ENCODE measurements around the gene PPP4C. TPM values are rescaled to one million over a fixed set of nuclear protein-coding genes. Genes with fewer than 3 reads are reported as not detected.
"Not testable (repeated sequence)": the region's sequence is repeated elsewhere in the genome, so short reads cannot be mapped to it uniquely, and the experiment has no call there.

Gene PPP4C
- 100 to 1,000 TPM in 3 of 4 donors, 10 to 100 TPM in 1; 84.6 to 114 (median 105) TPM for polyA plus RNA-seq (ENCODE audit: insufficient read length in 4 of 4)

DNA sequence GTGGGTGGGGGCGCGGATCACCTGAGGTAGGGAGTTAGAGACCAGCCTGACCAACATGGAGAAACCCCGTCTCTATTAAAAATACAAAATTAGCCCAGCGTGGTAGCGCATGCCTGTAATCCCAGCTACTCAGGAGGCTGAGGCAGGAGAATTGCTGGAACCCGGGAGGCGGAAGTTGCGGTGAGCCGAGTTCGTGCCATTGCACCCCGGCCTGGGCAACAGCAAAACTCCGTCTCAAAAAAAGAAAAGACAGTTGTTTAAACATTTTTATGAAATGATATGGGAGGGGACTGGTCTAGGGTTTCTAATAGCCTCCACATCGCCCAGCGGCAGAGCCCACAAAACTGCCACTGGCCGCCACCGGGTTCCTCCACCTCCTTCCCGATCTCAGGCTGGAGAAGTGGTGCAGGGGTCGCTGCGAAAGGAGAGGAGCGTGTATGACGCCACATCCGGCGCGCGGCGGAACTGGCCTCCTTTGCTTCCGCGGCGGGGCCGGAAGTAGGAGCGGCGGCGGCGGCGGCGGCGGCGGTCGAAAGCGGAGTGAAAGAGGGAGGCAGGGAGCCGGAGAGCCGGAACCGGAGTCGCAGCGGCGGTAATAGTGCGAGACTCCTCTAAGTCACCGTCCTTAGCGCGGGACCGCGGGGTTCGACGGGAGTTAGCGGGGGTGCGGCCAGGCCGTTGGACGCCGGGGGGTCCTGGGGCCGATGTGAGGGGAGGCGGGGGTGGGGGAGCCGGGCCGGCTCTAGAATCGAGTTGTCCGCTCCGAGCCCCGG is at the start of gene PPP4C:
PPP4C (plus strand) TSS at position 492 of the 773 bp plus-strand sequence. CDS start 384 bp downstream, outside the sequence.
- DNase-seq (ENCODE audit: low read depth in 4 of 4, low spot score in 2 of 4) = peak in 1 of 4 donors; percentile 79

DNA sequence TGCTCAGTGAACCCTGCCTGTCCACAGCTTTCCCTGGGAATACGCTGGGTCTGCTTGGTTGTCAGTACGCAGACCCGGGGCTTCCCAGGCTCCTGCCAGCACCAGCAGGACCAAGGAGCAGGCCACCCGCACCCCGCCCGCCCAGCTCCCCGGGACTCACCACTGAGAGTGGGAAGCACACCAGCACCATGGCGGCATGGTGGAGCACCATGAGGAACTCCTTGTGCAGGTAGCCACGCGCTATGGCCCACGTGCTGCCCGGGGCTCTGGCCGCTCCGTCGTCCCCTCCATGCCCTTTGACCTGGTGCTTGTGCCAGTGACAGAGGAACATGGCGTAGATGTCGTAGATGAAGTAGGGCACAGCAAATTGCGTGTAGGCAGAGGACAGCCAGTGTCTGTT is 49.3 kb upstream of the PPP4C start:
- DNase-seq (ENCODE audit: low read depth in 4 of 4, low spot score in 2 of 4) = no peak

DNA sequence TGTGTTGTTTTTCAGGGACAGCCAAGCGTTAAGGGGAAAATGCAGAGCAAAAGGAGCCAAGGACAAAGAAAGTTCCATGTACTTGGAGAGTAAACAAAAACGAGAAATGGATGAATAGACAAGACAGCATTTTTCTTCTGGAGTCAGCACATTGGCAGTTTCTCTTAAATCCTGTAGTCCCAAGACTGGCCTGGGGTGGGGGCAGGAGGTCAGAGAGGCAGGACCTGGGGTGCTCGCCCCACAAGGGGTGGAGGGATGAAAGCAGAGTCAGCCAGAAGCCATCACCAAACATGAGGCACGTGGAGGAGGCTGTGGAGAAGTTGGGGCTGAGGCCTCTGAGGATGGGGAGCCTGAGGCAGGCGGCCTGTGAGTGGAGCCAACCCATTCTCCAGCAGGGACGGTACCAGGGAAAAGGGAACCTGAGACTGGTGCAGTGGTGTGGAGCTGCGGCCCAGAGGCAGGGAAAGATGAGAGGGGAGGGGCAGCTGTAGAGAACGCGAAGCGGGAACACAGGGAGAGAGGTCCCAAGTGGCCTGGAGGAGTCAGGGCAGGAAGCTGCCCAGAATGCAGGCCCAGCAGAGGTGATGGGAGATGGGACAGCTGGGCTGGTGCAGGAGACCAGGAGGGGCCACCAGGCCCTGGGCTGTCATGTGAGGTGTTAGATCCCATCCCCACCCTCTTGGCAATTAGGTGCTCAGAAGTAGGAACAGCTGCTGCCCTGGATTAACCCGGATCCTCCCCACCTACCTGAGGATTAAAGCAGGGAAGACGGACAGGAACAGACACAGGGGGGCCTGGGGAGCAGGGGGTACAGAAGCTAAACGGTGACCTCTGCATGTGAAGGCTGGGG is 48.0 kb upstream of the PPP4C start:
- no peak for DNase-seq (ENCODE audit: low read depth in 4 of 4, low spot score in 2 of 4)

DNA sequence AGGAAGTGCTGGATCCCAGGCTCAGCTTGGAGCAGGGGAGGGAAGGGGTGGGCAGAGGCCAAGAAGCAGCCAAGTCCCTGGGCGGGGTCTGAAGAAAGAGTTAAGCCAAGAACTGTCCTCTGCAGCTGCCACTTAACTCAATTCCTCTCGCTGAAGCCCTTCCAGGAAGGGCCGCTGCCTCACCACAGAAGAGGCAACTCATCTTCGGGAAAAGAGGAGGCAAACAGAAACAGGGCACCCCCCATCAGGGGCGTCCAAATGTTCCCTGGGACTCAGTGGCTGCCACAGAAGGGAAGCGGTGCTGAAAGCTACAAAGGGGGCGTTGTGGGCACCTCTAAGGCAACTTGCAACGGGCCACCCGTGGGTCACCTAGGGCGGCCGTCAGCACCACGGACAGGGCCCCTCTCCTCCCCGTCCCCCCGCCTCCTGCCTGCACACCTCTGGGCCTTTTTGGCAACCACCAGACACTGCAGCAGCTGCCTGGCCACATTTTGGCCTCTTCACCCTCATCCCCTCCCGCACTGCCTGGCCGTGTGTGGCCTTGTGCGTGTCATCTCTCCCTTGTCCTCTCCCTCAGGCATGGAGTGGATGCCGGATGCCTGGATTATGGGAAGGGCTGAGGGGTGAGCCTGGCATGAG is 47.2 kb upstream of the PPP4C start:
- no peak for DNase-seq (ENCODE audit: low read depth in 4 of 4, low spot score in 2 of 4)

DNA sequence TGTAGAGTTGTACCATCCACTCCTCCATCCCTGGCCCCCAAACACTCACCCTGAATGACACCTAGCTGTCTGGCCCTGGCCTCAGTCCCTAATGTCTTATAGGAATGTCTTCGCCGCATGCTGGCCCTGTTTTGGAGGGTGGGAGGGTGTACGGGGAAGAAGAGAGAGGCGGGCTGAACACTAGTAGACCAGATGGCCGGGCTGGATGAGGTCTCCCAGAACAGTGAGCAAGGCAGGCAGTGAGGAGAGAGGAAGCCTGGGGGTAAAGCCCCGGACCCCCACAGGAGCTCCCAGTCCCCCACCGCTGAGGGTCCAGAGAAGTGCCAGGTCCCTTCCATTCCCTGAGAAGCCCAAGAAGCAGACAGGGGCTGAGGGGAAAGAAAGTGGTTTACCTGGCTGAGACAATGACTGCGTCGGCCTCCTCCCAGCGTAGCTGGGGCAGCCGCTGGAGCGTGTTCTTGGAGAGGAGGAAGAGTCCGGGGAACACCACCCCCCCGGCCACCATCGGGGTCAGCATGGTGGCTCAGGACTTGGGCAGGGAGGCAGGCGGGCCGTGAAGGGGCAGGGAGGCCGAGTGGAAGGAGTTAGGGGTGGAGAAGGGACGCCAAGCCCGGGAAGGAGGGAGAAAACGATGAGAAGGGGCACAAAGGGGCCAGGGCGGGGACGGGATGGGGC is 45.6 kb upstream of the PPP4C start:
- DNase-seq (ENCODE audit: low read depth in 4 of 4, low spot score in 2 of 4) = no peak

DNA sequence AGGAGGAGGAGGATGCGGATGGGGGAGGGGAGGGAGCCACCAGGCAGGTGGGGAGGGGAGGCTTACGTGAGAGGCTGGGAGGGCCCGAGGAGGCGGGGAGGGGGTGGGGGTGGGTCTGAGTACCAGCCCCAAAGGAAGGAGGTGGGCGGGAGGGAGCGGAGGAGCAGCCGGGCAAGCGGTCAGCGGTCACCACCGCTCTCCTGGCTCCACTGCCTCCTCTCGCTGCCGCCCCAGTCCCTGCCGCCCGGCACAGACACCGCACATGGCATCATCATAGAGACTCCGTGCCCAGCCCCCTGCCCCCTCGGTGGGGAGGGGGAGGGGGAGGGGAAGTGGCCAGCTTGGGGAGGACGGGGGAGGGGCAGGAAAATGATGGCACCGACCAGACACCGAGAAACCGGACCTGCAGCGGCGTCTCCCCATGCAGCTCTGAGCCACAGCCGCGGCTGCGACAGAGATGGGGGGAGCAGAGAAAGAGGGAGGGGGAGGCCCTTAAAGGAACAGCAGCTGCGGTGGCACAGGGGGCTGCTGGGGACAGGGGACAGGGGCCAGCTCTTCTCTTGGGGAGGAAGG is 44.9 kb upstream of the PPP4C start, which contains the start of gene TLCD3B:
TLCD3B (minus strand) TSS at position 431 of the 573 bp plus-strand sequence. CDS start 744 bp downstream, outside the sequence.
- DNase-seq (ENCODE audit: low read depth in 4 of 4, low spot score in 2 of 4) = no peak

DNA sequence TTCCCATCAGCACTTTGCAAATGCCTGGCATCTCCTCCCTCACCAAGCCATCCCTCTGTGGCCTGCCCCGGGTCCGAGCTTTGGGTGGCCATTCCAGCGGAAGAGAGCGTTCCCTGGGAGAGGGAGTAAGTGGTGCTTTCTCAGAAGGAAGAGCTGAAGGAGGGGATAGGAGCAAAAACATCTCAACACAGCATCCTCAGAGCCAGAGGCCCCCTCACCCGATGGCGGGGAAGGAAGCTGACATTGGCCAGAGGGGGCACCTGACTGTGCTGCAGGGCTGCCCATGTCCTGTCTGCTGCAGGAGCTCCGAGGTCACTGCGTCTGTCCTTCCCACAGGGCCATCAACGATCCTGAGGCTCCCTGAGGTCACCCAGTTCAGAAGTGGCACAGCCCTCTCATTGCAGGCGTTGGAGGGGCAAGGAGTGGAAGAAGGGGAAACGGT is 44.3 kb upstream of the PPP4C start:
- DNase-seq (ENCODE audit: low read depth in 4 of 4, low spot score in 2 of 4) = no peak

DNA sequence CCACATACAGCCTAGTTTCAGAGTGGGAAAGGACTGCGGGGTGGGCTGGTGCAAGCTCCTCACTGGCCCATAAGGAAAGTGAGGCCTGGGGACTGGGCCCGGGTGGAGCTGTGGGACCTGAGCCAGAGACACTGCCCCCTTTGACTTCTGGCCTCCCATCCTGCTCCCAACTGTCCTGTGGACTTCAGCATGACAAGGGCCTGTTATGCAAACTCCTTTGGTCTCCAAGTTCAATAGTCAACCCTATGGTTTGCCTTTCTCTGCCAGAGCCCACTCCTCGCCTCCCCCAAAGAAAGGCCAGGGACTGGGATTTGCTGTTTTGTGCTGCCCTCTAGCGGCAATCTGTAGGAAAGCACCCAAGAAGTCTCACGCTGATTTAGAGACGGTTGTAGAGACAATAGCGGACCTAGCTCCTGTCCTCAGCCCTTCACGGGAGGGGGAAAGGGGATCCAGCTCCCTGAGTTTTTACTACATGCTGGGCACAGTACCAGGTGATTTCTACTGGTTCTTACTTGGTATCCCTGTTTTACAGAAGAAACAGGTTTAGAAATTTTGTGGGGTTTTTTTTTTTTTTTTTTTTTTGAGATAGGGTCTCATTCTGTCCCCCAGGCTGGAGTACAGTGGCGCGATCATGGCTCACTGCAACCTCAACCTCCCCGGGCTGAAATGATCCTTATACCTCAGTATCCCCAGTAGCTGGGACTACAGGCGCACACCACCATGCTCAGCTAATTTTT is 43.5 kb upstream of the PPP4C start:
- DNase-seq (ENCODE audit: low read depth in 4 of 4, low spot score in 2 of 4) = no peak

DNA sequence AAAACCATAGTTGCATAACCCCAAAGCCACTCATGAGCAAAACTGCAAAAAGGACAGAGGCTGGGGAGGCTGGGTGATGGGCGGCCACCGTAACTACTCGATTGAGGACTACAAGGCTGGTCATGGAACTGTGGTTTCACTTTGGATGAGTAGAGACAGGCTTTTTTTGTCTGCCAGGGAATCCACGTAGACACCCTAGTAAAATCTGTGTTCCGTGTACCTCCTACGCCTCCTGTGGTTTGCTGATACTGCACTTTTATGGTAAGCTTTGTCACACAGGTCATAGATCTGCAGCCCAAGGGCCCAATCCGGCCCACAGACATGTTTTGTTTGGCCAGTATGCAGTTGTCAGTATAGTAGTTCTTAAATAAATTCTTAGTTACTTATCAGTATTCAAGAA is 42.5 kb upstream of the PPP4C start:
- DNase-seq (ENCODE audit: low read depth in 4 of 4, low spot score in 2 of 4) = no peak

DNA sequence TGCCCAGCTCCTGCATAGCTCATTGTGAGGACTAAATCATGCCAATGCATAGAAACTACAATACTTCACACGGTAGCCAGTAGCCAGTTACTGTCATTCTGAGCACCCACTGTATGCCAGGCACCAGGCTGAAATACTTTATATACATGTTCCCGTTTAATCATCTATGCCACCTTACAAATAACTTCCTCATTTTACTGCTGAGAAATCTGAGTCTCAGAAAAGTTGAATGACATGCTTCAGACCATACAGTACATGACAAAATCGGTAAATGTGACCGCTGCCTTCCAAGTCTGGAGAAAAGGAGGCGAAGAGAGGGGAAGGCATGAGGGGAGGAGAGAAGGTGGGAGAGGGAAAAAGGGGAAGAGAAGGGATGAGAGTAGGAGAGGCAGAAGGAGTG is 35.6 kb upstream of the PPP4C start:
- no peak for DNase-seq (ENCODE audit: low read depth in 4 of 4, low spot score in 2 of 4)

DNA sequence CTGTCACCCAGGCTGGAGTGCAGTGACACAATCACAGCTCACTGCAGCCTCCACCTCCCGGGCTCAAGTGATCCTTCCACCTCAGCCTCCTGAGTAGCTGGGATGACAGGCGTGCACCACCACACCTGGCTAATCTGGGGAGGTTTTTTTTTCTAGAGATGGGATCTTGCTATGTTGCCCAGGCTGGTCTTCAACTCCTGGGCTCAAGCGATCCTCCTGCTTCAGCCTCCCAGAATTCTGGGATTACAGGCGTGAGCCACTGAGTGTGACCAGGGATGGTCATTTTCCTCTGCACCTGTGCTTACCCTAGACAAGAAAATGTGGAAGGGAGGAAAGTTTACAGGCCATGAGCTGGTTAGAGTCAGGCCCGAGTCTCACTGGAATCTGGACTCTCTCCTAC is 35.1 kb upstream of the PPP4C start:
- not testable (repeated sequence) for DNase-seq (ENCODE audit: low read depth in 4 of 4, low spot score in 2 of 4)

DNA sequence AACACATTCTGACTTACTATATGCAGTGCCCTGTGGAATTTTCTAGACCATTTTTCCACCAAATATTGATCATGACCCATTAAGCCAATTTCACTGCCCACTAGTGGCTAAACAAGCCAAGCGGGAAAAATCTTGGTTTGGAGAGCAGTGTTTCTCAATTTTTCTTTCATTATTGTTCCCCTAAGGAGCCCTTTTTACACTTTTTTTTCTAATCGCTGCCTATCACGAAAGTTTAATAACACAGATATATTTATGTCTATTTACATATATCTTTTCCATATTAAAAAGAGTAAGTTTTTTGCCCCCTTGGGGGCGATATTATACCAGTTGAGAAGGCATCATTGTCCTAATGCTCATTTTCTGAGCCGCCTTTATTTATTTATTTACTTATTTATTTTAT is 34.0 kb upstream of the PPP4C start:
- DNase-seq (ENCODE audit: low read depth in 4 of 4, low spot score in 2 of 4) = no peak

DNA sequence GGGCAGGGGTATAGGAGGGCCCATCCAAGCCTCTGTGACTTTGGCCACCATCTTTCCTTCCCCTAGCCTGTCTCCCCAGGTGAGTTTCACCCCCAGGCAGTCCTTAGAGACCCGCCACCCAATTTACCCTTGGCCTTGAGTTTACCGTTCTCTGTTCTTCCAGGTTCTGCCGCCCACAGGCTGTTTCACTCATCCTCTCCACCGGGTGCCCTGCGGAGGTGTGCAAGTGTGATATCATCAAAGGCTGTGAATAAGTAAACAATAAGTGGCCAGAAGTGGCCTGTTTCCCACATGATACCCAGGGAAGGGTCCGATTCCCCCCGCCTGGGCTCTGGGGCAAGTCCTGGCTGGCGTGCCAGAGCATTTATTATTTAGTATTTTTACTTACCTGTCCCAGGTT is 29.6 kb upstream of the PPP4C start:
- DNase-seq (ENCODE audit: low read depth in 4 of 4, low spot score in 2 of 4) = no peak

DNA sequence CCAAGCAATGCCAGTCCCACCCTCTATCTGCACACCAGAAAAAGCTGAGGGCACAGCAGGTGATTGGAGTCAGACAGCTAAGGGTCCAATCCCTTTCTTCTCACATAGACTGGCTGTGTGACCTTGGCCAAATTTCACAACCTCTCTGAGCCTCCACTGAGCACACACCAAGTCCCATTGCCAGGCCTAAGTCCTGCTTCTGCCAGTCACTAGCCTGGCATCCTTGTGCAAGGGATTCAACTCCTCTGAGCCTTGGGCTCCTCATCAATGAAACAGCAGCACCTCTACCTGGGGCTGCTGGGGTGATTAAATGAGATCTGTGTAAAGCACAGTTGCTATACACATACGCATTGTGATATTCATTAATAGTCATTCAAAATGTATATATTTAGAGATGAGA is 29.2 kb upstream of the PPP4C start:
- DNase-seq (ENCODE audit: low read depth in 4 of 4, low spot score in 2 of 4) = no peak

DNA sequence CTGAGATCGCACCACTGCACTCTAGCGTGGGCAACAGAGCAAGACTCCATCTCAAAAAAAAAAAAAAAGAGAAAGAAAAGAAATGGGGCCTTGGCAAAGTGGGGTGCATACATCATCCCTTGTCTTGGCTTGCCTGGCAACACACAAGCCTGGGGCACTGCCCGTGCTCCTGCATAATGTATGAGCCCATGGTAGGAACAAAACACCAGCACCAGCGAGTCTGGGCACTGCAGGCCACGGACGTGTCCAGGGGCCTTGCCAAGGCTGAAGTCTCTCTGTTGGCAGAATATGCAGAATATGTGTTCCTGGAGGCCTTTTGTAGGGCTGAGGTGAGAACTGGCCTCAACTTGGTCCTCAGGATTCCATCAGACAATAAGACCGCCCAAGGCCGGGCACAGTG is 25.9 kb upstream of the PPP4C start:
- DNase-seq (ENCODE audit: low read depth in 4 of 4, low spot score in 2 of 4) = no peak

DNA sequence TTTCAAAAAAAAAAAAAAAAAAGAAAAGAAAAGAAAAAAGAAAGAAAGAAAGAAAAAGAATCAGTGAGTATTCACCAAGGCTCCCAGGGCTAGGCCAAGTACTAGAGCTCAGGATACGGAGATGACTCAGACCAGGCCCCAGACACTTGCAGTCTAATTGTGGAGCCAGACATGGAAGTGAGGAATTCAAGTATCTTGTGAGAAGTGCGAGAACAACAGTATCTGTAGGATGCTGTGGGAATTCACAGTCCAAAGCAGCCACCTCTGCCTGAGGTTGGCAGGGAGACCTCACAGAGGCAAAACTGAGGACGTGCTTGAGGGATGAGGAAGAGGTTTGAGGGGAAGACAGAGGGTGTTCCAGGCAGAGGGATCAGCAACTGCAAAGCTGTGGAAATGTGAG is 24.3 kb upstream of the PPP4C start:
- no peak for DNase-seq (ENCODE audit: low read depth in 4 of 4, low spot score in 2 of 4)

DNA sequence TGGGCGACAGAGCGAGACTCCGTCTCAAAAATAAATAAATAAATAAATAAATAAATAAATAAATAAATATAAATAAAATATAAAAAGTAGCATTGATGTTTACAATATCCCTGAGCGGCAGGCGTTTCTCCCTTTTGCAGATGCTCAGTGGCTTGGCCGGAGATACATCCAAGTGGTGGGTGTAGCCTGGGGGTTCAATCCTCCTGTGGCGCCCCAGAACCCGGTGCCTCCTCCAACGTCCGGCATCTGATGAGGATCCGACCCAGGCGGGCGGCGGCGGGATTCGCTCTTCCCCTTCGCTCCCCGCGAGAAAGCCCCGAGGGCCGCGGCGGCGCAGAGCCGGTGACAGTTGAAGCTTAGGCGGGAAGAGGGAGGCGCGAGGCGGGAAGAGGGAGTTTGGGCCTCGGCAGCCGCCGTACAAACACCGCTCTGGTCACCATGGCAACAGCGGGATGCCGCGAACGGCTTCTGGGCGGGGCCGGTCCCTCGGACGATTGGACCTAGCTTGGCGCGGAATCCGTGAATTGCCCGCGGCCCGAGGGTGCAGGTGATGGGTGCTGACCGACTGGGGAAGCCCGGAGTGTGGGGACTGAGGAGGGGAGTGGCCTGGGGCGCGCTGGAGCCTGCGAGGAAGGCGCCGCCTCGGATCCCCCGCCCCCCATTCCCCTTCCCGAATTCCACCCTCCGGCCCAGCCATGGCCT is 23.0 kb upstream of the PPP4C start:
- DNase-seq (ENCODE audit: low read depth in 4 of 4, low spot score in 2 of 4) = peak in 2 of 4 donors; percentile 80 to 86

DNA sequence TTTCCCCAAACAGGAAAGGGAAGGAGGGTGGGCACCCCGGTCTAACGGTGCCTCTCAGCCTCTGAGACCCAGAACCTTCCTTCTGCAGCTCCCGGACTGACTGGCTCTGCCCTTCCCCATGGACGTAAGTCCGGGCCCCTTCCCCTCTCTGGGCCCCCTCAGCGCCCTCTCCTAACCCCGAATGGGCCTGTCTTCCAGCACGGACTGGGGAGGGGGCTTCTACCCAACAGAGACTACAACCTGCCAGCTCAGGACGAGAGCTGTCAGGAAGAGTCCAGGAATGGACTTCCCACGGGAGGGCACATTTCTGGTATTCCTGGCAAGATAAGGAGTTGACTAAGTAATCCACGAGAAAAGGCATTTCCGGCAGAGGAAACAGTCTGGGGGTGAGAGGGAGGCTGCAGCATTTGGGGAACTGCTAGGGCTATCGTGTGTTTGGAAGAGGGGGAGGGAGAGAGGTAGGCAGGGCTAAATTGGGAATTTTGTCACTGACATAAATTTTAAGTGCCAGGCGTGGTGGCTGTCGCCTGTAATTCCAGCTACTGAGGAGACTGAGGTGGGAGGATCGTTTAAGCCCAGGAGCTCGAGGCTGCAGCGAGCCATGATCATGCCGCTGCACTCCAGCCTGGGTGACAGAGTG is 22.3 kb upstream of the PPP4C start:
- no peak for DNase-seq (ENCODE audit: low read depth in 4 of 4, low spot score in 2 of 4)
